CD4-positive, CD25-positive, alpha-beta regulatory T cell (primary cell): ENCODE measurements around the gene LRRC61. TPM values are rescaled to one million over a fixed set of nuclear protein-coding genes. Genes with fewer than 3 reads are reported as not detected.
A peak's percentile ranks its signal among the peaks of the same experiment; 100 is the strongest.

Source experiments
- ATAC-seq, 2 donors: fragments of 150-1000 bp; cut with Tn5 transposase; one replicate each; pipeline ENCODE4 v1.10.0; 2021; ENCODE audit warnings: low read depth in 2 of 2, moderate number of reproducible peaks in 2 of 2, moderate library complexity in 1 of 2
- DNase-seq, 3 donors: peaks; one replicate each; pipeline versions ENCODE4 v3.0.0 to v3.0.0-alpha.2; 2012 to 2022; ENCODE audit warnings: mixed read lengths in 1 of 3
- H3K27ac ChIP-seq: one replicate; pipeline ENCODE4 v1.7.0; 2013; ENCODE audit warnings: mild to moderate bottlenecking, low read length; ENCODE audit not compliant: insufficient read depth, poor library complexity, severe bottlenecking
- H3K27me3 ChIP-seq: one replicate; pipeline ENCODE4 v1.7.0; 2013; ENCODE audit warnings: low read length; ENCODE audit not compliant: control insufficient read depth, insufficient read depth
- H3K36me3 ChIP-seq: one replicate; pipeline ENCODE4 v1.7.0; 2013; ENCODE audit warnings: mild to moderate bottlenecking, low read length, moderate library complexity; ENCODE audit not compliant: control insufficient read depth, insufficient read depth
- H3K4me1 ChIP-seq: 2 replicates; pipeline ENCODE4 v1.7.0; 2013; ENCODE audit warnings: mild to moderate bottlenecking, low read length; ENCODE audit not compliant: insufficient read depth, control insufficient read depth, poor library complexity, severe bottlenecking
- H3K4me3 ChIP-seq: one replicate; pipeline ENCODE4 v1.7.0; 2013; ENCODE audit warnings: low read depth, mild to moderate bottlenecking, low read length, moderate library complexity
- H3K9me3 ChIP-seq, 2 experiments: 1 replicate in 1 of 2; 2 replicates in 1 of 2; pipeline ENCODE4 v1.7.0; 2013; ENCODE audit warnings: low read length in 2 of 2, mild to moderate bottlenecking in 1 of 2, moderate library complexity in 1 of 2; ENCODE audit not compliant: control insufficient read depth in 2 of 2
- H3K27ac Mint-ChIP-seq, 3 donors: one replicate each; pipeline ENCODE4 v1.8.0; 2020 to 2022; ENCODE audit warnings: mild to moderate bottlenecking in 3 of 3, mixed read lengths in 3 of 3, moderate library complexity in 2 of 3
- H3K27me3 Mint-ChIP-seq: one replicate; pipeline ENCODE4 v1.8.0; 2022; ENCODE audit warnings: mild to moderate bottlenecking, mixed read lengths
- H3K36me3 Mint-ChIP-seq: one replicate; pipeline ENCODE4 v1.8.0; 2020; ENCODE audit warnings: mixed read lengths
- H3K4me1 Mint-ChIP-seq, 4 donors: one replicate each; pipeline ENCODE4 v1.8.0; 2020 to 2022; ENCODE audit warnings: mixed read lengths in 4 of 4, mild to moderate bottlenecking in 1 of 4
- H3K4me3 Mint-ChIP-seq, 4 donors: one replicate each; pipeline ENCODE4 v1.8.0; 2020 to 2022; ENCODE audit warnings: mild to moderate bottlenecking in 4 of 4, mixed read lengths in 4 of 4, moderate library complexity in 3 of 4
- H3K9me3 Mint-ChIP-seq, 7 donors: one replicate each; pipeline ENCODE4 v1.8.0; 2020 to 2022; ENCODE audit warnings: mixed read lengths in 7 of 7, mild to moderate bottlenecking in 3 of 7, moderate library complexity in 2 of 7
- polyA plus RNA-seq, 4 donors: library from polyadenylated mRNA; unstranded; fragments of 300-500 nt; fragmentation: Illumina TruSeq; gene quantifications; one replicate each; pipeline ENCODE4 v1.2.3, GENCODE V29; 2021
- total RNA-seq: library from RNA; stranded (reverse); gene quantifications from one replicate; pipeline ENCODE4 v1.2.3, GENCODE V29; 2022

The LRRC61 gene
- total and polyA plus RNA-seq, 5 donors from 2014 or later = 10.7 to 33.1 (median 25.5) TPM

DNA sequence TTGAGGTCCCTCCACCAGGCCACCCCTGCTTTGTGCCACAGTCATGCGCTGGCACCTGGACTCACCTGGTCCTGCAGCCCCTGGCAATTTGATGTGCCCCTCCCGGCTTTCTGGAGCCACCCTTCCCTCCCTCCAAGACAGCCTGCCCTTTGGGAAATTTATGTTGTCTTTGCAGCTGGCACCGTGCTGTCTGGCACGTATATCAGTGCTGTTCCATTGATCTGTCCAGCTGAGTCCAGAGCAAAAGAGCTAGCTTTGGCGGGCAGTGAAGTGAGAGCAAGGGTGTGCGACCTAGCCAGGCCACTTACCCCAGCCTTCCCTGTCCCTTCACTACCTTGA, 12.6 kb downstream of the LRRC61 start:
- DNase-seq (no peak), ATAC-seq (no peak)
- Histone ChIP-seq H3K27me3 (no peaks in the 10 kb centered on the region), H3K4me1 (peaks cover 2% of the 10 kb centered on the region), H3K27ac (no peak overlapping the region), H3K4me3 (no peak overlapping the region), H3K9me3 (no peaks in the 10 kb centered on the region), H3K36me3 (peaks cover 3% of the 10 kb centered on the region)
- Mint-ChIP-seq H3K4me1 (peaks cover 0 to 9% (median 5%) of the 10 kb centered on the region in 4 donors), H3K4me3 (no peak overlapping the region), H3K27ac (peak overlapping the region in 1 of 3 donors; percentile 52), H3K27me3 (peaks cover 13% of the 10 kb centered on the region), H3K9me3 (no peaks in the 10 kb centered on the region), H3K36me3 (peaks cover 12% of the 10 kb centered on the region)

DNA sequence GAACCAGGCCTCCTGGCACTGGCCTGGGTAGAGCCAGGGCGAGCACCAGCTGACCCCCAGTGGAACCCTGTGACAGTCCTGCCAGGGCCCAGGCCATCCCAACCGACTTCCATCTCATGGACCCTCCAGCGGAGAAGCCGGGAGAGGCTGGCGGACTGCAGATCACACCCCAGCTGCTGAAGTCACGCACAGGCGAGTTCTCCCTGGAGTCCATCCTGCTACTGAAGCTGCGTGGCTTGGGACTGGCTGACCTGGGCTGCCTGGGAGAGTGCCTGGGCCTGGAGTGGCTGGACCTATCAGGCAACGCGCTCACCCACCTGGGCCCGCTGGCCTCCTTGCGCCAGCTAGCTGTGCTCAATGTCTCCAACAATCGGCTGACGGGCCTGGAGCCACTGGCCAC, 13.6 kb downstream of the LRRC61 start:
- ATAC-seq (no peak), DNase-seq (no peak)
- Mint-ChIP-seq H3K36me3 (peaks cover 12% of the 10 kb centered on the region), H3K27ac (no peak overlapping the region), H3K4me1 (peaks cover under 1 to 12% (median 4%) of the 10 kb centered on the region in 4 donors), H3K9me3 (no peaks in the 10 kb centered on the region), H3K4me3 (no peak overlapping the region), H3K27me3 (peaks cover 13% of the 10 kb centered on the region)
- Histone ChIP-seq H3K4me1 (peaks cover 5% of the 10 kb centered on the region), H3K27me3 (no peaks in the 10 kb centered on the region), H3K36me3 (peaks cover 3% of the 10 kb centered on the region), H3K4me3 (no peak overlapping the region), H3K27ac (no peak overlapping the region), H3K9me3 (no peaks in the 10 kb centered on the region)

DNA sequence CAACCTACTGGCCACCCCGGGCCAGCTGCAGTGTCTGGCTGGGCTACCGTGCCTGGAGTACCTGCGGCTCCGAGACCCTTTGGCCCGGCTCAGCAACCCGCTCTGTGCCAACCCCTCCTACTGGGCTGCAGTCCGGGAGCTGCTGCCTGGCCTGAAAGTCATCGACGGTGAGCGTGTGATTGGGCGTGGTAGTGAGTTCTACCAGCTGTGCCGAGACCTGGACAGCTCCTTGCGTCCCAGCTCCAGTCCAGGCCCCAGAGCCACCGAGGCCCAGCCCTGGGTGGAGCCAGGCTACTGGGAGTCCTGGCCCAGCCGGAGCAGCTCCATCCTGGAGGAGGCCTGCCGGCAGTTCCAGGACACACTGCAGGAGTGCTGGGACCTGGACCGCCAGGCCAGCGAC, 14.0 kb downstream of the LRRC61 start:
- peaks cover 2% of the 10 kb centered on the region for H3K36me3 ChIP-seq
- H3K27me3 ChIP-seq = peaks cover 3% of the 10 kb centered on the region
- Mint-ChIP-seq H3K27me3 (peaks cover 17% of the 10 kb centered on the region), H3K27ac (no peak overlapping the region), H3K36me3 (peaks cover 12% of the 10 kb centered on the region), H3K9me3 (no peaks in the 10 kb centered on the region), H3K4me1 (peaks cover 3 to 15% (median 4%) of the 10 kb centered on the region in 4 donors), H3K4me3 (no peak overlapping the region)
- no peaks in the 10 kb centered on the region for H3K9me3 ChIP-seq
- peaks cover 5% of the 10 kb centered on the region for H3K4me1 ChIP-seq
- DNase-seq (no peak), ATAC-seq (no peak)
- H3K4me3 ChIP-seq = no peak overlapping the region
- H3K27ac ChIP-seq = no peak overlapping the region

DNA sequence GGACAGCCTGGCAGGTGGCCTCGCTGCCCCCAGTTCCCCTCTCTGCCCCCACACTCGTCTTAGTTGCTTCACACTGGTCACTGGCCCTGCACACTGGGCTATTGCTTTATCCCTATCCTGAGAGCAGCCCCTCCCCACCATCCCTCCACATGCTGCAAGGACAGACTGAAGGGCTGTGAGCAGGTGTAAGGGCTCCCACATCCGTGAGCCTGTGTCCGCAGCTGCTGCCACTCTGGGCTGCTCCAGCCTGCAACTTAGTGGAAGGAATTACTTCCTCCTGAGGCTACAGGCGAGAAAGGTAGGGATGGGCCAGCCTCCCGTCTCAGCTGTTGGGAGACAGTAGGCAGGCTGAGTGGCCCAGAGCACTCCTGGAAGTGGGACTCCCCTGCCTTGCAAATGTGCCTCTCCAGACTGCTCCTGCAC, 14.5 kb downstream of the LRRC61 start:
- Mint-ChIP-seq H3K27ac (no peak overlapping the region), H3K4me3 (no peak overlapping the region), H3K4me1 (peaks cover 3 to 18% (median 5%) of the 10 kb centered on the region in 4 donors), H3K9me3 (no peaks in the 10 kb centered on the region), H3K36me3 (peaks cover 12% of the 10 kb centered on the region), H3K27me3 (peaks cover 22% of the 10 kb centered on the region)
- no peaks in the 10 kb centered on the region for H3K9me3 ChIP-seq
- H3K27me3 ChIP-seq = peaks cover 4% of the 10 kb centered on the region
- no peak overlapping the region for H3K27ac ChIP-seq
- ATAC-seq (no peak), DNase-seq (no peak)
- H3K36me3 ChIP-seq = no peaks in the 10 kb centered on the region
- H3K4me3 ChIP-seq = no peak overlapping the region
- peaks cover 5% of the 10 kb centered on the region for H3K4me1 ChIP-seq

DNA sequence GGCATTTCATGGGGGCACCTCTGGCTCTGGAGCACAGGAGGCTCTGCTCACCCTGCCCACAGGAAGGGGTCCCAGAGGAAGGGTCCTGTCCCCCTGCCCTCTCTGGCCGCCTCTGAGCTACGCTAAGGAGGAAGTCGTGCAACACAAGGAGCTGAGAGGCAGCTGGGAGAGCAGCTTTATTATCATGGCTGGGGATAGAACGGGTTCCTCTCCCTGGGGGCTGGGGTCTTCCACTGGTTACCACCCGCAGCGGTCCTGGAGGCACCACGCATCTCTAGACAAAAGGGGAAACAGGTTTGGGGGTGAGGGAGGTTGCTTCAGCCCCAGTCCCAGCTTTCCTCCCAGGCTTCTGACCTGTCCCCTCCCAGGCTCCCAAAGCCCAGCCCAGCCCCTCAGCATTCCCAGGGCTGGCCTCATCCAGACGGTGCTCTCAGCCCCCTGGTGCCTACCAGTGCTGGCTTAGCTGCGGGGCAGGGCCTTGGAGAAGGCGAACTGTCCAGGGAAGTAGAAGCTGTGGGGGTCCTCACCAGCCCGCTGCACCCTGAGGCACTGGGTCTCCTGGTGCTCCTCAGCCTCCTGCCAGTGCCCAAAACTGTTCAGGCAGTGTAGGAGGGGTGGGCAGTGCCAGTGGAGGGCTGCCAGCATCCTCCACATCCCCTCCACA, 15.1 kb downstream of the LRRC61 start:
- Mint-ChIP-seq H3K27ac (no peak overlapping the region), H3K27me3 (peaks cover 29% of the 10 kb centered on the region), H3K9me3 (no peaks in the 10 kb centered on the region), H3K4me1 (peaks cover 2 to 18% (median 5%) of the 10 kb centered on the region in 4 donors), H3K4me3 (no peak overlapping the region), H3K36me3 (peaks cover 12% of the 10 kb centered on the region)
- peaks cover 8% of the 10 kb centered on the region for H3K27me3 ChIP-seq
- DNase-seq (no peak), ATAC-seq (no peak)
- peaks cover 0 to under 1% of the 10 kb centered on the region in 2 experiments for H3K9me3 ChIP-seq
- no peak overlapping the region for H3K4me3 ChIP-seq
- peaks cover 5% of the 10 kb centered on the region for H3K4me1 ChIP-seq
- H3K36me3 ChIP-seq = no peaks in the 10 kb centered on the region
- H3K27ac ChIP-seq = no peak overlapping the region

DNA sequence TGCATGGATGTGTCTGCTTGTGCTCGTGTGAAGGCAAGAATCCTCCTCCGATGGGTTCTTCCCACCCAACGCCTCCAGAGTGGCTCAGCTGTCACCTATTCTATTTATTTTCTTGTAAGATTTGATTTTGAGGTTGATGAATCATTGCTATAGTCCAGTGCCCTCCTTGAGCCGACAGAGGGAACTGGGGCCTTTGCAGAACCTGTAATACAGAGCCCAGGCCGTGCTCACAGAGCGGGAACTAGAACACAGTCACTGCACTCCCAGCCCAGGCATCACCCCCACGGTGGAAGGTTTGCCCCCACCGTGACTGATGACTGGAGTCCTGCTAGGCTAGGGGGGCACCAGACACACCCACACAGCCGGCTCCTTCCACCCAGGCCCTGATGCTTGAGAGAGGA, 16.3 kb downstream of the LRRC61 start:
- Mint-ChIP-seq H3K4me3 (no peak overlapping the region), H3K4me1 (peaks cover 0 to 18% (median 5%) of the 10 kb centered on the region in 4 donors), H3K9me3 (peaks cover 0 to 6% (median 0%) of the 10 kb centered on the region in 7 donors), H3K36me3 (peaks cover 15% of the 10 kb centered on the region), H3K27ac (no peak overlapping the region), H3K27me3 (peaks cover 40% of the 10 kb centered on the region)
- DNase-seq = no peak
- Histone ChIP-seq H3K9me3 (peaks cover 3 to 11% of the 10 kb centered on the region in 2 experiments), H3K36me3 (no peaks in the 10 kb centered on the region), H3K4me3 (no peak overlapping the region), H3K27ac (no peak overlapping the region), H3K4me1 (peaks cover 5% of the 10 kb centered on the region), H3K27me3 (peaks cover 18% of the 10 kb centered on the region)
- no peak for ATAC-seq

DNA sequence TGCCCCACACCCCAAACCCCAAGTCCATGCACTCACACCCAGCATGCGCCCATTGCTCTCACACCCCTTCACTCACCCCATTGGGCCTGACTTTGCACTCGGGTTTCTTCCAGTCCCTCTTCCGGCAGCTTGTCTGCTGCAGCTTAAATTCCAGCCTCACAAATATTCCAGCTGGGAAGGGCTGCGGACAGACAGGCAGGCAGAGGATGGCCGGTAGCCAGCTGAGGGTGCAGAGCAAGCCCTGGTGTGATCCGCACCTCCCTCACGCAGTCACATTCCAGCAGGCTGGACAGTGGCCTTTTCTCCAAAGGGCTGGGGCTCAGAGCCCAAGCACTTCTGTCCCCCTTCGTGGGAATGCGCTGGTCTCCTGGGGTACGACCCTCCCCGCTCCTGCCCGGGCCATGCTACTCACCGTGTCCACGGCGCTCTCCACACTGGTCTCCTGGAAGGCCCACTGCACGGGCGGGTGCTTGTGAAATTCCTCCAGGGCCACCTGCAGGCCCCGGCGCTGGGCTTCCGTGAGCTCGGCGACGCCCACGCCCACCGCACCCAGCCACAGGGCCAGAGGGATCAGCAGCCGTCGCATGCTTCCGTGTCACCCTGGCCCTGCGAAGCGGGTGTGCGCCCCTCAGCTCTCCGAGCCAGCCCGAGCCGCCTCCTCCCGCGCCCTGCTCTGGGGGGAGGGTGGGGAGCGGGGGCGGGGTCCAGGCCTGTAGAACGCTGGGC, 17.0 kb downstream of the LRRC61 start:
- Mint-ChIP-seq H3K4me3 (no peak overlapping the region), H3K27ac (no peak overlapping the region)
- no peak for ATAC-seq

More for the DNA sequence above, 17.0 kb downstream of the LRRC61 start:
- Mint-ChIP-seq H3K27me3 (peaks cover 45% of the 10 kb centered on the region), H3K36me3 (peaks cover 15% of the 10 kb centered on the region), H3K9me3 (peaks cover 0 to 12% (median 0%) of the 10 kb centered on the region in 7 donors), H3K4me1 (peaks cover 0 to 18% (median 3%) of the 10 kb centered on the region in 4 donors)
- Histone ChIP-seq H3K9me3 (peaks cover 5 to 14% of the 10 kb centered on the region in 2 experiments), H3K27me3 (peaks cover 22% of the 10 kb centered on the region), H3K4me1 (peaks cover 5% of the 10 kb centered on the region), H3K36me3 (no peaks in the 10 kb centered on the region), H3K27ac (no peak overlapping the region), H3K4me3 (no peak overlapping the region)
- DNase-seq = peak in 1 of 3 donors; percentile 36
